Measurements from ENCODE around the gene AMPD3.

- TF ChIP-seq POLR2A (IDR thresholded peaks at IDR 0.05) (no peak), CTCF (IDR thresholded peaks at IDR 0.05) (no peak), POLR2AphosphoS5 (IDR thresholded peaks at IDR 0.05) (no peak)
Measured at GRCh38 chr11:10540546-10540914, 85.5 kb downstream of the AMPD3 start.
